ENCODE data around the gene MORN1. TPM values are rescaled to one million over a fixed set of nuclear protein-coding genes. Genes with fewer than 3 reads are reported as not detected.

The MORN1 gene
- polyA plus RNA-seq, 1 donor from 2014 or later, result 10.9 TPM

- Histone ChIP-seq H4K20me1 (ENCODE audit: insufficient read depth) (peaks cover 4% of the 10 kb centered on the region), H3K27ac (ENCODE audit: low read length) (no peak overlapping the region), H3K9ac (ENCODE audit: low read length) (no peak overlapping the region)
Observed at GRCh38 chr1:2298685-2299084, 92.7 kb downstream of the MORN1 start.

DNA sequence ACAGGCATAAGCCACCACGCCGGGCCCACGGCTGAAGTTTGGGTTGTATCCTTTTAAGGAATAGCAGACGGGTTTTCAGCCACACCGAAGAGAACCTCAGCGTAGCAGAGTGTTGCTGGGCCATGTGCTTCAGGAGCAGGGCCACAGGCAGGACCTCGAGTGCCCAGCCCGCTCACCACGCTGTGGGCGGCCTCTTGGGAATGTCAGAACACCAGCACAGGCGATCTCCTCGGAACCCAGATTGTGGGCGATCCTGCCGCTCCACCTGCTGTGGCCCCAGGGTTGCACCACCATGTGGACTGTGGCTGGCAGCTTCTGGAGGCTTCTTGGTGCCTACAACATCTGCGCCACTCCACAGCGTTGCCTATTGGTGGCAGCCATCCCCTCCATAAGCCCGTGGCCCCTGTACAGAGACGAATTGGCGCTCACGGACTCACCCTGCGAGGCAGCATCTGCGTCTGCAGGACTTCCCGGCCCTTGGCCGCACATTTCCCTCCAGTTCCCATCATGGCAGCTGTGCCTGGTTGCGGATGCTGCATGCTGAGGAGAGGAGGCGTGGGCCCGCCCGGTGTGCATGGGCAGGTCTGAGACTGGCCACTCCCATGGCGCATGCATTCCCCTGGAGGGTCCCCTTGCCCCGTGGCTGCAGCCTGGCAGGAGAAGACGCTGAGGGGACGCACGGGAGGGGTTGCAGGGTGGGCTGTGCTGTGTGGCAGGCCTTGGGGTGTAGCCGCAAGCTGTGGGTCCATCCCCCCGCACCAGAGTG, 93.9 kb downstream of the MORN1 start:
- Histone ChIP-seq H3K9ac (ENCODE audit: low read length) (no peak overlapping the region), H3K79me2 (replicated peaks; ENCODE audit: insufficient read depth, low read length) (peaks cover 49% of the 10 kb centered on the region), H3K4me3 (ENCODE audit: low read length) (no peak overlapping the region), H3K27ac (ENCODE audit: low read length) (no peak overlapping the region), H3K9me3 (ENCODE audit: low read length) (no peaks in the 10 kb centered on the region), H3K36me3 (ENCODE audit: insufficient read depth, low read length) (no peaks in the 10 kb centered on the region), H3K4me2 (ENCODE audit: low read length) (no peak overlapping the region), H4K20me1 (ENCODE audit: insufficient read depth) (peaks cover 4% of the 10 kb centered on the region), H3K27me3 (ENCODE audit: insufficient read depth, low read depth, low read length) (no peaks in the 10 kb centered on the region), H2AFZ (ENCODE audit: low read depth, low read length) (no peak overlapping the region), H3F3A (ENCODE audit: insufficient read depth, low read length, poor library complexity, severe bottlenecking) (no peaks in the 10 kb centered on the region), H3K9me2 (ENCODE audit: insufficient read depth, low read length) (no peaks in the 10 kb centered on the region)
- no peak for TF ChIP-seq EP300 (conservative IDR thresholded peaks at IDR 0.05; ENCODE audit: poor library complexity, severe bottlenecking)
- TF ChIP-seq MXI1 (conservative IDR thresholded peaks at IDR 0.05; ENCODE audit: poor library complexity, severe bottlenecking), result no peak
- TF ChIP-seq POLR2AphosphoS5 (IDR thresholded peaks at IDR 0.05), result no peak
- no peak for TF ChIP-seq REST (IDR thresholded peaks at IDR 0.05; ENCODE audit: borderline replicate concordance)
- no peak for TF ChIP-seq SMC3 (conservative IDR thresholded peaks at IDR 0.05; ENCODE audit: poor library complexity)
- TF ChIP-seq TAF1 (IDR thresholded peaks at IDR 0.05; ENCODE audit: low read depth), result no peak
- no peak for TF ChIP-seq RAD21 (conservative IDR thresholded peaks at IDR 0.05)
- TF ChIP-seq CTCF (IDR thresholded peaks at IDR 0.05; ENCODE audit: poor library complexity, severe bottlenecking), result no peak
- no peak for TF ChIP-seq EZH2 (IDR thresholded peaks at IDR 0.05; ENCODE audit: borderline replicate concordance, insufficient read depth, low read length, poor library complexity, severe bottlenecking)

More at GRCh38 chr1:2298685-2299084, 92.7 kb downstream of the MORN1 start:
- H3K79me2 ChIP-seq (replicated peaks; ENCODE audit: insufficient read depth, low read length), result peaks cover 37% of the 10 kb centered on the region
- no peaks in the 10 kb centered on the region for H3F3A ChIP-seq (ENCODE audit: insufficient read depth, low read length, poor library complexity, severe bottlenecking)
- TF ChIP-seq SMC3 (conservative IDR thresholded peaks at IDR 0.05; ENCODE audit: poor library complexity), result no peak
- H3K36me3 ChIP-seq (ENCODE audit: insufficient read depth, low read length), result no peaks in the 10 kb centered on the region
- no peak overlapping the region for H2AFZ ChIP-seq (ENCODE audit: low read depth, low read length)
- no peaks in the 10 kb centered on the region for H3K9me2 ChIP-seq (ENCODE audit: insufficient read depth, low read length)
- no peak overlapping the region for H3K4me3 ChIP-seq (ENCODE audit: low read length)
- no peak overlapping the region for H3K4me2 ChIP-seq (ENCODE audit: low read length)
- no peaks in the 10 kb centered on the region for H3K9me3 ChIP-seq (ENCODE audit: low read length)
- no peaks in the 10 kb centered on the region for H3K27me3 ChIP-seq (ENCODE audit: insufficient read depth, low read depth, low read length)

Measured in neural cell (in vitro differentiated cells).